IMR-90 (cell line): ENCODE results near the gene NAXE. TPM values are rescaled to one million over a fixed set of nuclear protein-coding genes. Genes with fewer than 3 reads are reported as not detected.

ENCODE experiments used
- ATAC-seq: fragments of 200-7000 bp; cut with Tn5 transposase; 2 replicates; pipeline ENCODE4 v1.9.1; 2020; ENCODE audit warnings: low read depth, mild to moderate bottlenecking, moderate library complexity
- BruUV-seq: library from RNA; stranded (reverse); fragments of 400-500 nt; replicated peaks from 2 replicates; lab custom pipeline; 2021; lab: Mats Ljungman, UMichigan
- CTCF ChIA-PET: fragments of 300-600 bp; formaldehyde crosslinking; extraction: SDS; loops from one replicate; lab custom pipeline; 2021; ENCODE audit warnings: antibody characterized with exemption; lab: Yijun Ruan, JAX
- POLR2A ChIA-PET: fragments of 300-600 bp; sonication (Branson Sonifier 250); formaldehyde crosslinking; loops from one replicate; lab custom pipeline; 2022; ENCODE audit warnings: antibody characterized with exemption; ENCODE audit not compliant: unreplicated experiment; lab: Charles Lee
- DNase-seq: peaks from one replicate; pipeline ENCODE4 v3.0.0; 2013
- H2AFZ ChIP-seq: replicated peaks from 2 replicates; pipeline ENCODE3; 2013; ENCODE audit warnings: low read length, mild to moderate bottlenecking; ENCODE audit not compliant: poor library complexity
- H2AK5ac ChIP-seq: 2 replicates; pipeline ENCODE4 v1.6.1; 2013; ENCODE audit warnings: low read depth, low read length, inconsistent platforms
- H2AK9ac ChIP-seq: replicated peaks from 2 replicates; pipeline ENCODE3; 2013; ENCODE audit warnings: mild to moderate bottlenecking, low read depth, low read length, moderate library complexity; ENCODE audit not compliant: poor library complexity
- H2BK120ac ChIP-seq: 2 replicates; pipeline ENCODE4 v1.6.1; 2013; ENCODE audit warnings: low read depth, low read length, inconsistent platforms
- H2BK15ac ChIP-seq: 3 replicates; pipeline ENCODE4 v1.6.1; 2013; ENCODE audit warnings: low read depth, low read length, inconsistent platforms
- H2BK20ac ChIP-seq: 2 replicates; pipeline ENCODE4 v1.6.1; 2013; ENCODE audit warnings: low read depth, mild to moderate bottlenecking, inconsistent platforms, low read length, moderate library complexity
- H2BK5ac ChIP-seq: 2 replicates; pipeline ENCODE4 v1.6.1; 2013; ENCODE audit warnings: mild to moderate bottlenecking, low read depth, low read length, inconsistent platforms; ENCODE audit not compliant: poor library complexity, severe bottlenecking
- H3K14ac ChIP-seq: replicated peaks from 2 replicates; pipeline ENCODE4 v1.6.1; 2013; ENCODE audit warnings: low read depth, low read length, inconsistent platforms
- H3K18ac ChIP-seq: 2 replicates; pipeline ENCODE4 v1.6.1; 2013; ENCODE audit warnings: low read depth, low read length, control low read depth
- H3K23ac ChIP-seq: 2 replicates; pipeline ENCODE4 v1.6.1; 2013; ENCODE audit warnings: low read depth, low read length, inconsistent platforms
- H3K27ac ChIP-seq: 2 replicates; pipeline ENCODE4 v1.5.1; 2013; ENCODE audit warnings: mild to moderate bottlenecking, control low read depth, low read length; ENCODE audit not compliant: insufficient read depth
- H3K27me3 ChIP-seq: 2 replicates; pipeline ENCODE4 v1.6.1; 2013; ENCODE audit warnings: low read length; ENCODE audit not compliant: control insufficient read depth, insufficient read depth
- H3K36me3 ChIP-seq: 2 replicates; pipeline ENCODE4 v1.6.1; 2013; ENCODE audit warnings: low read length, mixed read lengths; ENCODE audit not compliant: control insufficient read depth, insufficient read depth
- H3K4ac ChIP-seq: 2 replicates; pipeline ENCODE4 v1.6.1; 2013; ENCODE audit warnings: low read depth, low read length, inconsistent platforms
- H3K4me1 ChIP-seq: 2 replicates; pipeline ENCODE4 v1.6.1; 2013; ENCODE audit warnings: low read length, mixed read lengths; ENCODE audit not compliant: control insufficient read depth, insufficient read depth
- H3K4me2 ChIP-seq: 2 replicates; pipeline ENCODE4 v1.6.1; 2013; ENCODE audit warnings: low read depth, mild to moderate bottlenecking, control low read depth, low read length, moderate library complexity
- H3K4me3 ChIP-seq: 2 replicates; pipeline ENCODE4 v1.5.1; 2013; ENCODE audit warnings: low read depth, mild to moderate bottlenecking, control low read depth, low read length, moderate library complexity; ENCODE audit not compliant: insufficient read depth
- H3K56ac ChIP-seq: 2 replicates; pipeline ENCODE4 v1.6.1; 2013; ENCODE audit warnings: low read length, inconsistent platforms; ENCODE audit not compliant: insufficient read depth; ENCODE audit errors: extremely low read depth
- H3K79me1 ChIP-seq, 2 experiments: 2 replicates each; pipeline ENCODE4 v1.6.1; 2013; ENCODE audit warnings: low read length in 2 of 2, inconsistent platforms in 1 of 2, low read depth in 1 of 2
- H3K9ac ChIP-seq: 2 replicates; pipeline ENCODE4 v1.6.1; 2013; ENCODE audit warnings: low read depth, low read length, control low read depth
- H3K9me1 ChIP-seq: 2 replicates; pipeline ENCODE4 v1.6.1; 2013; ENCODE audit warnings: low read length, inconsistent platforms; ENCODE audit not compliant: insufficient read depth
- H3K9me3 ChIP-seq: 2 replicates; pipeline ENCODE4 v1.6.1; 2013; ENCODE audit warnings: low read length; ENCODE audit not compliant: control insufficient read depth, insufficient read depth
- H4K20me1 ChIP-seq: 2 replicates; pipeline ENCODE4 v1.6.1; 2013; ENCODE audit warnings: low read length, inconsistent platforms; ENCODE audit not compliant: insufficient read depth
- H4K5ac ChIP-seq: 2 replicates; pipeline ENCODE4 v1.6.1; 2013; ENCODE audit warnings: mild to moderate bottlenecking, low read depth, low read length, control low read depth
- H4K8ac ChIP-seq, 2 experiments: 2 replicates each; pipeline ENCODE4 v1.6.1; 2013; ENCODE audit warnings: low read depth in 2 of 2, low read length in 2 of 2, control low read depth in 1 of 2, inconsistent platforms in 1 of 2
- H4K91ac ChIP-seq: 2 replicates; pipeline ENCODE4 v1.6.1; 2013; ENCODE audit warnings: low read depth, low read length, inconsistent platforms; ENCODE audit not compliant: insufficient read depth
- BHLHE40 ChIP-seq: fragments of 150-350 bp; IDR thresholded peaks from 2 replicates; pipeline ENCODE4 v1.6.1; 2016; ENCODE audit warnings: mild to moderate bottlenecking, low read depth, low read length
- CEBPB ChIP-seq: IDR thresholded peaks from 2 replicates; pipeline ENCODE4 v1.6.1; 2012; ENCODE audit warnings: low read depth, low read length, improper control_type of control experiment
- CTCF ChIP-seq: conservative IDR thresholded peaks from 2 replicates; pipeline ENCODE4 v1.5.1; 2012; ENCODE audit warnings: mild to moderate bottlenecking, low read depth, low read length, improper control_type of control experiment
- FOS ChIP-seq: fragments of 150-350 bp; IDR thresholded peaks from 2 replicates; pipeline ENCODE4 v1.6.1; 2016; ENCODE audit warnings: low read depth, low read length
- MAZ ChIP-seq: IDR thresholded peaks from 2 replicates; pipeline ENCODE4 v1.6.1; 2012; ENCODE audit warnings: low read depth, mild to moderate bottlenecking, low read length, improper control_type of control experiment, moderate library complexity, borderline replicate concordance
- MXI1 ChIP-seq: IDR thresholded peaks from 2 replicates; pipeline ENCODE4 v1.6.1; 2012; ENCODE audit warnings: low read depth, mild to moderate bottlenecking, low read length, moderate library complexity, borderline replicate concordance
- NFE2L2 ChIP-seq: fragments of 150-350 bp; IDR thresholded peaks from 2 replicates; pipeline ENCODE4 v1.6.1; 2016; ENCODE audit warnings: low read depth, mild to moderate bottlenecking, low read length
- POLR2A ChIP-seq: IDR thresholded peaks from 2 replicates; pipeline ENCODE4 v1.6.1; 2012; ENCODE audit warnings: mild to moderate bottlenecking, low read depth, low read length
- RAD21 ChIP-seq: IDR thresholded peaks from 2 replicates; pipeline ENCODE4 v1.6.1; 2012; ENCODE audit warnings: low read length, improper control_type of control experiment
- RCOR1 ChIP-seq: IDR thresholded peaks from 2 replicates; pipeline ENCODE4 v1.6.1; 2012; ENCODE audit warnings: mild to moderate bottlenecking, low read length, improper control_type of control experiment; ENCODE audit not compliant: insufficient replicate concordance
- RFX5 ChIP-seq: IDR thresholded peaks from 2 replicates; pipeline ENCODE4 v1.8.0; 2012; ENCODE audit warnings: low read depth, mild to moderate bottlenecking, low read length, moderate library complexity
- SMC3 ChIP-seq: fragments of 150-350 bp; IDR thresholded peaks from 2 replicates; pipeline ENCODE4 v1.6.1; 2016; ENCODE audit warnings: low read depth, mild to moderate bottlenecking, antibody characterized with exemption, low read length, moderate library complexity
- USF2 ChIP-seq: fragments of 150-350 bp; IDR thresholded peaks from 2 replicates; pipeline ENCODE4 v1.6.1; 2017; ENCODE audit warnings: mild to moderate bottlenecking, antibody characterized with exemption, low read length, low read depth
- WGBS, 2 experiments: methylation state at CpG; one replicate each; pipeline versions ENCODE4 v1.1.5 to v1.1.7; 2013; ENCODE audit warnings: missing lambda C conversion rate in 2 of 2; ENCODE audit not compliant: insufficient read length in 1 of 2; ENCODE audit errors: extremely low coverage in 2 of 2; 5-methylcytosine and 5-hydroxymethylcytosine counted together
- dilution Hi-C: fragments of 300-500 bp; cut with HindIII; formaldehyde crosslinking; loops from one replicate; pipeline ENCODE4 v1.14.3; 2018; ENCODE audit warnings: low sequenced_read_pairs; ENCODE audit not compliant: unreplicated experiment
- in situ Hi-C: fragments of 300-500 bp; cut with MboI; formaldehyde crosslinking; loops from 3 replicates; pipeline ENCODE4 v1.14.3; 2019; ENCODE audit warnings: low sequenced_read_pairs, inconsistent platforms, mixed read lengths
- intact Hi-C: fragments of 100-400 bp; cut with micrococcal nuclease; formaldehyde crosslinking; loops from 2 replicates; pipeline ENCODE4 v1.10.0; 2022
- polyA plus RNA-seq, 3 experiments: library from polyadenylated mRNA; depleted of rRNA; stranded (reverse); fragments of >200 nt; gene quantifications; 2 replicates each; pipeline ENCODE4 v1.2.3, GENCODE V29; 2012; ENCODE audit warnings: low replicate concordance in 1 of 3
- total RNA-seq: library from RNA; depleted of rRNA; stranded (reverse); fragments of >200 nt; gene quantifications from 2 replicates; pipeline ENCODE4 v1.2.3, GENCODE V29; 2012

Gene NAXE
- total and polyA plus RNA-seq, 2 of the 4 experiments (the other 2 are of a cell fraction) = 61.0 to 74.2 TPM

- H2BK5ac ChIP-seq = no peak overlapping the region
- H3K27ac ChIP-seq = no peak overlapping the region
- H2AK5ac ChIP-seq = no peak overlapping the region
- BruUV-seq = no TSS peak
- H3K4me2 ChIP-seq = peak overlapping the region; percentile 44; the same call in 1 of the 2 replicates
- H4K5ac ChIP-seq = no peak overlapping the region
- no peak overlapping the region for H3K56ac ChIP-seq
- no peaks in the 10 kb centered on the region for H3K9me3 ChIP-seq
- no peaks in the 10 kb centered on the region for H3K79me1 ChIP-seq
- peak overlapping the region; percentile 12 for H2AFZ ChIP-seq
- TF ChIP-seq MXI1 = no peak
- TF ChIP-seq RFX5 = no peak
- no peak for TF ChIP-seq NFE2L2
- no peak for TF ChIP-seq FOS
- no peak for TF ChIP-seq RAD21
- TF ChIP-seq CTCF = no peak
- TF ChIP-seq CEBPB = no peak
- no peak for TF ChIP-seq POLR2A
- no peak for TF ChIP-seq USF2
- no peak for TF ChIP-seq RCOR1
- no peak for TF ChIP-seq MAZ
- no peak for TF ChIP-seq BHLHE40
- TF ChIP-seq SMC3 = no peak
- POLR2A ChIA-PET = no interaction called here
- DNase-seq = no peak
- H3K9me1 ChIP-seq = no peaks in the 10 kb centered on the region
- H2BK15ac ChIP-seq = no peak overlapping the region
- dilution Hi-C loops (no loop called here), intact Hi-C loops (no loop called here), in situ Hi-C loops (no loop called here)
- no peaks in the 10 kb centered on the region for H4K20me1 ChIP-seq
- H3K4ac ChIP-seq = no peak overlapping the region
- H3K9ac ChIP-seq = no peak overlapping the region
- ATAC-seq = no peak
- no peak overlapping the region for H2BK20ac ChIP-seq
- H4K91ac ChIP-seq = no peak overlapping the region
- H4K8ac ChIP-seq = no peak overlapping the region
- peaks cover 59% of the 10 kb centered on the region for H3K27me3 ChIP-seq
- no peak overlapping the region for H3K18ac ChIP-seq
- H2BK120ac ChIP-seq = no peak overlapping the region
- peaks cover 4% of the 10 kb centered on the region; the same call in 1 of the 2 replicates for H3K4me1 ChIP-seq
- no peaks in the 10 kb centered on the region for H3K36me3 ChIP-seq
- H3K4me3 ChIP-seq = no peak overlapping the region
- CTCF ChIA-PET = no interaction called here
- H3K14ac ChIP-seq = no peak overlapping the region
- H2AK9ac ChIP-seq = no peak overlapping the region
- WGBS, 2 experiments = no CpG with 5 or more reads among the region's 4 CpGs
- peak overlapping the region; percentile 45 for H3K23ac ChIP-seq
These were observed 24.4 kb downstream of the NAXE start for GRCh38 chr1:156615946-156616345.
